ENCODE measurements around the gene DNAJC6. TPM values are rescaled to one million over a fixed set of nuclear protein-coding genes. Genes with fewer than 3 reads are reported as not detected.
"Not testable (repeated sequence)": the region's sequence is repeated elsewhere in the genome, so short reads cannot be mapped to it uniquely, and the experiment has no call there.

The DNAJC6 gene
- total RNA-seq, 4 donors from 2014 or later = 0.99 to 3.6 (median 2.5) TPM

DNA sequence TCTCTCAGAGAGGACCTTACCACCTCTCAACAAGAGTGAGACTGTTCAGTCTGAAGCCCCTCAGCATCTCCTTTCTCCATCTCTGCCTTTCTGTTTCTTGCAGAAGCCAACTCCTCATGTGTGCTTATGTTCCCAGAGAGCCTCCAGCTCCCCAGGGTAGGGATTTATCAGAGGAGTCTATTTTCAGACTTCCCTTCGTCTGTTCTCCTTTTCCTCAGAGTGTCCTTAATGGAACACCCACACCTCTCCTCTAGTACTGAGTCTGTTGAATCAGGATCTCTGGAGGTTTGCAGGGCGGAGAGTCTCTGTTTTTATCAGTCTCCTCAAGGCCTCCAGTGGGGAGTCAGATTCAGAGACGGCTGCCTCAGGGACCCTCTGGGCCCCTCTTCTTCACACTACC lies 25.1 kb upstream of the DNAJC6 start:
- intact Hi-C loops (cut with DNase I; ENCODE audit: low total_unique reads) = no loop called here
- TF ChIP-seq, protein P1, sequence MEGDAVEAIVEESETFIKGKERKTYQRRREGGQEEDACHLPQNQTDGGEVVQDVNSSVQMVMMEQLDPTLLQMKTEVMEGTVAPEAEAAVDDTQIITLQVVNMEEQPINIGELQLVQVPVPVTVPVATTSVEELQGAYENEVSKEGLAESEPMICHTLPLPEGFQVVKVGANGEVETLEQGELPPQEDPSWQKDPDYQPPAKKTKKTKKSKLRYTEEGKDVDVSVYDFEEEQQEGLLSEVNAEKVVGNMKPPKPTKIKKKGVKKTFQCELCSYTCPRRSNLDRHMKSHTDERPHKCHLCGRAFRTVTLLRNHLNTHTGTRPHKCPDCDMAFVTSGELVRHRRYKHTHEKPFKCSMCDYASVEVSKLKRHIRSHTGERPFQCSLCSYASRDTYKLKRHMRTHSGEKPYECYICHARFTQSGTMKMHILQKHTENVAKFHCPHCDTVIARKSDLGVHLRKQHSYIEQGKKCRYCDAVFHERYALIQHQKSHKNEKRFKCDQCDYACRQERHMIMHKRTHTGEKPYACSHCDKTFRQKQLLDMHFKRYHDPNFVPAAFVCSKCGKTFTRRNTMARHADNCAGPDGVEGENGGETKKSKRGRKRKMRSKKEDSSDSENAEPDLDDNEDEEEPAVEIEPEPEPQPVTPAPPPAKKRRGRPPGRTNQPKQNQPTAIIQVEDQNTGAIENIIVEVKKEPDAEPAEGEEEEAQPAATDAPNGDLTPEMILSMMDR (IDR thresholded peaks at IDR 0.05) = no peak
- TF ChIP-seq POLR2A (IDR thresholded peaks at IDR 0.05) = no peak
- 87 to 93% methylated on average over 3 of the region's 3 CpGs for WGBS, 2 donors
- no peak overlapping the region for H3K4me3 ChIP-seq (ENCODE audit: low read depth, poor library complexity, severe bottlenecking)
- DNase-seq (ENCODE audit: low spot score in 2 of 2) = no peak

- DNase-seq (ENCODE audit: low spot score in 2 of 2) = no peak
- intact Hi-C loops (cut with DNase I; ENCODE audit: low total_unique reads) = no loop called here
- TF ChIP-seq, protein P1 (IDR thresholded peaks at IDR 0.05) = no peak
- H3K4me3 ChIP-seq (ENCODE audit: low read depth, poor library complexity, severe bottlenecking) = no peak overlapping the region
Observed at GRCh38 chr1:65289449-65289848, 19.9 kb upstream of the DNAJC6 start.

- intact Hi-C loops (cut with DNase I; ENCODE audit: low total_unique reads); DNase-seq (ENCODE audit: low spot score in 2 of 2); H3K4me3 ChIP-seq (ENCODE audit: low read depth, poor library complexity, severe bottlenecking): not testable (repeated sequence)
- 85 to 89% methylated on average over 9 of the region's 9 CpGs for WGBS, 2 donors
Observed at GRCh38 chr1:65291818-65292217, 17.5 kb upstream of the DNAJC6 start.

GRCh38 chr1:65292861-65293593 lies 16.3 kb upstream of the DNAJC6 start:
- no peak overlapping the region for H3K4me3 ChIP-seq (ENCODE audit: low read depth, poor library complexity, severe bottlenecking)
- 66 to 76% methylated on average over 2 of the region's 2 CpGs for WGBS, 2 donors
- intact Hi-C loops (cut with DNase I; ENCODE audit: low total_unique reads) = no loop called here
- DNase-seq (ENCODE audit: low spot score in 2 of 2) = no peak
- TF ChIP-seq, protein P1 (IDR thresholded peaks at IDR 0.05) = no peak
- no peak for TF ChIP-seq POLR2A (IDR thresholded peaks at IDR 0.05)

GRCh38 chr1:65297706-65298105 lies 11.6 kb upstream of the DNAJC6 start:
- DNase-seq (ENCODE audit: low spot score in 2 of 2) = no peak
- WGBS, 2 donors = 64 to 67% methylated on average over 4 of the region's 4 CpGs
- no peak overlapping the region for H3K4me3 ChIP-seq (ENCODE audit: low read depth, poor library complexity, severe bottlenecking)
- intact Hi-C loops (cut with DNase I; ENCODE audit: low total_unique reads) = no loop called here
- TF ChIP-seq, protein P1 (IDR thresholded peaks at IDR 0.05) = no peak
- no peak for TF ChIP-seq POLR2A (IDR thresholded peaks at IDR 0.05)

GRCh38 chr1:65299328-65299727 lies 10.0 kb upstream of the DNAJC6 start:
- TF ChIP-seq, protein P1 (IDR thresholded peaks at IDR 0.05) = no peak
- TF ChIP-seq POLR2A (IDR thresholded peaks at IDR 0.05) = no peak
- 0 to 55% methylated on average over 1 of the region's 1 CpG for WGBS, 2 donors
- DNase-seq (ENCODE audit: low spot score in 2 of 2) = no peak
- no peak overlapping the region for H3K4me3 ChIP-seq (ENCODE audit: low read depth, poor library complexity, severe bottlenecking)
- intact Hi-C loops (cut with DNase I; ENCODE audit: low total_unique reads) = no loop called here
